GM23338 (cell line): ENCODE measurements around the gene FER. TPM values are rescaled to one million over a fixed set of nuclear protein-coding genes. Genes with fewer than 3 reads are reported as not detected.
A peak's percentile ranks its signal among the peaks of the same experiment; 100 is the strongest.

Source experiments
- ATAC-seq: fragments of 200-7000 bp; cut with Tn5 transposase; 3 replicates; pipeline ENCODE4 v1.9.1; 2020
- DNase-seq: peaks from one replicate; pipeline ENCODE4 v3.0.0-alpha.2; 2015; ENCODE audit warnings: low spot score
- H2AFZ ChIP-seq: fragments of 200-600 bp; sonication (generic); 2 replicates; pipeline ENCODE4 v1.8.0; 2016; ENCODE audit warnings: antibody characterized with exemption, mild to moderate bottlenecking, moderate library complexity
- H3F3A ChIP-seq: fragments of 200-600 bp; sonication (generic); replicated peaks from 2 replicates; pipeline ENCODE4 v1.8.0; 2017; ENCODE audit warnings: antibody characterized with exemption, mixed run types, low read depth
- H3K27ac ChIP-seq: fragments of 200-600 bp; sonication (generic); 2 replicates; pipeline ENCODE4 v1.6.1; 2016; ENCODE audit warnings: low read depth
- H3K27me3 ChIP-seq: fragments of 200-600 bp; sonication (generic); 2 replicates; pipeline ENCODE4 v1.8.0; 2016; ENCODE audit warnings: mild to moderate bottlenecking, mixed run types, moderate library complexity; ENCODE audit not compliant: insufficient read depth
- H3K36me3 ChIP-seq: fragments of 200-600 bp; sonication (generic); 2 replicates; pipeline ENCODE4 v1.8.0; 2016; ENCODE audit warnings: mild to moderate bottlenecking; ENCODE audit not compliant: insufficient read depth
- H3K4me1 ChIP-seq: fragments of 200-600 bp; sonication (generic); 2 replicates; pipeline ENCODE4 v1.8.0; 2016; ENCODE audit warnings: mild to moderate bottlenecking, moderate library complexity; ENCODE audit not compliant: insufficient read depth
- H3K4me2 ChIP-seq: fragments of 200-600 bp; sonication (generic); 2 replicates; pipeline ENCODE4 v1.7.1; 2017; ENCODE audit warnings: mixed run types
- H3K4me3 ChIP-seq: fragments of 200-600 bp; sonication (generic); 2 replicates; pipeline ENCODE4 v1.6.1; 2016; ENCODE audit warnings: mixed run types
- H3K79me2 ChIP-seq: fragments of 200-600 bp; sonication (generic); replicated peaks from 2 replicates; pipeline ENCODE4 v1.8.0; 2017; ENCODE audit warnings: mild to moderate bottlenecking; ENCODE audit not compliant: insufficient read depth
- H3K9me2 ChIP-seq: fragments of 200-600 bp; sonication (generic); 2 replicates; pipeline ENCODE4 v1.8.0; 2017; ENCODE audit not compliant: insufficient read depth
- H4K20me1 ChIP-seq: fragments of 200-600 bp; sonication (generic); replicated peaks from 2 replicates; pipeline ENCODE4 v1.8.0; 2017; ENCODE audit warnings: mild to moderate bottlenecking; ENCODE audit not compliant: insufficient read depth
- H3K27ac Mint-ChIP-seq: 2 replicates; pipeline ENCODE4 v1.8.0; 2020; ENCODE audit warnings: inconsistent platforms, mild to moderate bottlenecking, moderate library complexity, mixed read lengths
- H3K27me3 Mint-ChIP-seq: 3 replicates; pipeline ENCODE4 v1.8.0; 2022; ENCODE audit warnings: low read depth, mild to moderate bottlenecking, moderate library complexity, mixed read lengths, inconsistent platforms; ENCODE audit not compliant: insufficient read depth, poor library complexity
- H3K36me3 Mint-ChIP-seq: 3 replicates; pipeline ENCODE4 v1.8.0; 2021; ENCODE audit warnings: low read depth, mild to moderate bottlenecking, inconsistent platforms, moderate library complexity, mixed read lengths
- H3K4me1 Mint-ChIP-seq: 3 replicates; pipeline ENCODE4 v1.8.0; 2020; ENCODE audit warnings: mild to moderate bottlenecking, inconsistent platforms, mixed read lengths
- H3K4me3 Mint-ChIP-seq: 3 replicates; pipeline ENCODE4 v1.8.0; 2021; ENCODE audit warnings: moderate library complexity, mild to moderate bottlenecking, inconsistent platforms, mixed read lengths
- H3K9me3 Mint-ChIP-seq: 3 replicates; pipeline ENCODE4 v1.8.0; 2020; ENCODE audit warnings: moderate library complexity, mild to moderate bottlenecking, inconsistent platforms, mixed read lengths
- CREB1 ChIP-seq: fragments of 250-450 bp; sonication (Bioruptor Pico); IDR thresholded peaks from 2 replicates; pipeline ENCODE4 v1.5.0; 2020; ENCODE audit warnings: low read depth, mild to moderate bottlenecking, moderate library complexity
- CTCF ChIP-seq, 2 experiments: fragments of 200-600 bp in 1 of 2; sonication (generic) in 1 of 2; conservative IDR thresholded peaks; 2 replicates each; pipeline versions ENCODE4 v1.5.1 to v1.6.1; 2016 to 2017; ENCODE audit warnings: antibody characterized with exemption in 2 of 2, low read depth in 2 of 2, mild to moderate bottlenecking in 2 of 2, moderate library complexity in 1 of 2
- ETS1 ChIP-seq: IDR thresholded peaks from 2 replicates; pipeline ENCODE4 v1.6.1; 2016; ENCODE audit warnings: antibody characterized with exemption
- EZH2 ChIP-seq: fragments of 200-600 bp; sonication (generic); IDR thresholded peaks from one replicate; pipeline ENCODE4 v1.8.0; 2017; ENCODE audit warnings: antibody characterized with exemption, mild to moderate bottlenecking, low read depth; ENCODE audit not compliant: unreplicated experiment
- EZH2phosphoT487 ChIP-seq: fragments of 200-600 bp; sonication (generic); IDR thresholded peaks from one replicate; pipeline ENCODE4 v1.8.1; 2018; ENCODE audit warnings: antibody characterized with exemption; ENCODE audit not compliant: unreplicated experiment
- JUNB ChIP-seq: IDR thresholded peaks from one replicate; pipeline ENCODE4 v1.6.1; 2016; ENCODE audit warnings: antibody characterized with exemption; ENCODE audit not compliant: unreplicated experiment
- NANOG ChIP-seq: IDR thresholded peaks from 2 replicates; pipeline ENCODE4 v1.6.1; 2016; ENCODE audit warnings: antibody characterized with exemption, borderline replicate concordance
- POLR2AphosphoS5 ChIP-seq: IDR thresholded peaks from 2 replicates; pipeline ENCODE4 v1.6.1; 2016; ENCODE audit warnings: antibody characterized with exemption, low read depth
- STAT1 ChIP-seq: IDR thresholded peaks from one replicate; pipeline ENCODE4 v1.6.1; 2016; ENCODE audit warnings: antibody characterized with exemption; ENCODE audit not compliant: unreplicated experiment
- ZNF114 ChIP-seq: fragments of 250-450 bp; sonication (Bioruptor Pico); IDR thresholded peaks from 2 replicates; pipeline ENCODE4 v1.5.0; 2020; ENCODE audit warnings: mild to moderate bottlenecking, moderate library complexity
- ZNF331 ChIP-seq: fragments of 250-450 bp; sonication (Bioruptor Pico); IDR thresholded peaks from 2 replicates; pipeline ENCODE4 v1.5.0; 2020; ENCODE audit warnings: low read depth, mild to moderate bottlenecking, moderate library complexity
- polyA plus RNA-seq: library from polyadenylated mRNA; unstranded; fragments of >200 nt; fragmentation: Nextera tagmentation; extraction: Ambion mirVana; gene quantifications from 2 replicates; pipeline ENCODE4 v1.2.1, GENCODE V29; 2016
- total RNA-seq: library from RNA; depleted of rRNA; stranded (reverse); fragments of >200 nt; shearing (Covaris generic); gene quantifications from 2 replicates; pipeline ENCODE4 v1.2.3, GENCODE V29; 2014

Gene FER
- total and polyA plus RNA-seq, 2 experiments from 2014 or later, result 17.4 to 34.8 TPM

- ATAC-seq, result no peak
- Histone ChIP-seq H3K27ac (no peak overlapping the region), H2AFZ (no peak overlapping the region), H3K4me1 (no peaks in the 10 kb centered on the region), H3K79me2 (no peaks in the 10 kb centered on the region), H3K4me3 (no peak overlapping the region), H3F3A (no peaks in the 10 kb centered on the region), H3K36me3 (no peaks in the 10 kb centered on the region), H3K27me3 (no peaks in the 10 kb centered on the region), H3K9me2 (no peaks in the 10 kb centered on the region), H3K4me2 (no peak overlapping the region), H4K20me1 (no peaks in the 10 kb centered on the region)
- TF ChIP-seq CTCF (conservative IDR thresholded peaks at IDR 0.05; ENCODE audit: low read depth in 2 of 2), result no peak
- DNase-seq, result no peak
- no peaks in the 10 kb centered on the region for H3K36me3 Mint-ChIP-seq
- H3K4me1 Mint-ChIP-seq, result no peaks in the 10 kb centered on the region
- H3K9me3 Mint-ChIP-seq, result no peaks in the 10 kb centered on the region
- peaks cover 3% of the 10 kb centered on the region for H3K27me3 Mint-ChIP-seq
- H3K27ac Mint-ChIP-seq, result no peak overlapping the region
- H3K4me3 Mint-ChIP-seq, result no peak overlapping the region
These were observed 333.2 kb downstream of the FER start for GRCh38 chr5:109080896-109081295.

- peaks cover 10% of the 10 kb centered on the region; the same call in 1 of the 2 replicates for H3K4me1 ChIP-seq
- ATAC-seq (no peak), DNase-seq (no peak)
- no peaks in the 10 kb centered on the region for H3K9me3 Mint-ChIP-seq
- H2AFZ ChIP-seq, result no peak overlapping the region
- H3K4me3 Mint-ChIP-seq, result no peak overlapping the region
- H3F3A ChIP-seq, result no peaks in the 10 kb centered on the region
- H3K9me2 ChIP-seq, result no peaks in the 10 kb centered on the region
- H3K79me2 ChIP-seq, result no peaks in the 10 kb centered on the region
- H3K27ac ChIP-seq, result no peak overlapping the region
- no peaks in the 10 kb centered on the region for H3K36me3 Mint-ChIP-seq
- H3K4me2 ChIP-seq, result no peak overlapping the region
- H3K4me3 ChIP-seq, result no peak overlapping the region
- no peaks in the 10 kb centered on the region for H3K27me3 ChIP-seq
- no peaks in the 10 kb centered on the region for H4K20me1 ChIP-seq
- TF ChIP-seq EZH2, result no peak
- TF ChIP-seq ZNF114, result no peak
- no peak for TF ChIP-seq NANOG
- no peak for TF ChIP-seq JUNB
- TF ChIP-seq CTCF (conservative IDR thresholded peaks at IDR 0.05; ENCODE audit: low read depth in 2 of 2), result no peak
- no peak for TF ChIP-seq ZNF331 (CRISPR knock-in tag)
- TF ChIP-seq ETS1, result no peak
- TF ChIP-seq EZH2phosphoT487, result no peak
- no peak for TF ChIP-seq STAT1
- TF ChIP-seq POLR2AphosphoS5, result no peak
- TF ChIP-seq CREB1 (CRISPR knock-in tag), result no peak
- H3K27ac Mint-ChIP-seq, result peak overlapping the region; percentile 22; the same call in 1 of the 2 replicates
- no peaks in the 10 kb centered on the region for H3K36me3 ChIP-seq
- peaks cover 3% of the 10 kb centered on the region for H3K27me3 Mint-ChIP-seq
- peaks cover 9% of the 10 kb centered on the region for H3K4me1 Mint-ChIP-seq
These were observed 336.2 kb downstream of the FER start for GRCh38 chr5:109083937-109084336.
